PC-3 (cell line): Measurements from ENCODE around the gene SNRPA1.

ENCODE experiments used
- EZH2 ChIP-seq: fragments of 300-600 bp; sonication (generic); IDR thresholded peaks from one replicate; pipeline ENCODE4 v1.6.1; 2017; ENCODE audit warnings: antibody characterized with exemption, mild to moderate bottlenecking, low read length; ENCODE audit not compliant: unreplicated experiment
- EZH2phosphoT487 ChIP-seq: fragments of 300-600 bp; sonication (generic); IDR thresholded peaks from 2 replicates; pipeline ENCODE4 v1.6.1; 2018; ENCODE audit warnings: mild to moderate bottlenecking, antibody characterized with exemption, low read length, borderline replicate concordance
- TF ChIP-seq, protein P1 (sequence below): fragments of 300-600 bp; sonication (generic); conservative IDR thresholded peaks from 2 replicates; pipeline ENCODE4 v1.5.1; 2017; ENCODE audit warnings: antibody characterized with exemption, low read depth, mild to moderate bottlenecking, low read length

DNA sequence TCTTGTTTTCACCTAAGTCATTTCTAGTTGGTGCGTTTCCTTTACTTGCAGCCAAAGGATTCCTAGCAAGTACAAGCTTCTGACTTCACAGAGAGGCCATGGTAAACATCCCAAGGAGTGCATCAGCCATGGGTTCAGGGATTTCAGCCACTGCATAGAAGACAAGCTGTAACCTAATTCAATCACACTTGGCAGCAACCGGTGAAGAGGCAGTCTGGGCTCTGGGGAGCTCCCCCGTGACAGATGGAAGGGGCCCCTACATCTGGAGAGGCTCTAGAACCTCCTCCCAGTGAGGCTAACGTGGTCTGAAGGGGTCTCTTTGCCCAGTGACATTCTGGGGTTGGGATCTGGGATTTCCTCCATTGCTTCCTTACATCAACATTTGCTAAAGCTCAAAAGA lies 8.4 kb upstream of the SNRPA1 start:
- TF ChIP-seq, protein P1, sequence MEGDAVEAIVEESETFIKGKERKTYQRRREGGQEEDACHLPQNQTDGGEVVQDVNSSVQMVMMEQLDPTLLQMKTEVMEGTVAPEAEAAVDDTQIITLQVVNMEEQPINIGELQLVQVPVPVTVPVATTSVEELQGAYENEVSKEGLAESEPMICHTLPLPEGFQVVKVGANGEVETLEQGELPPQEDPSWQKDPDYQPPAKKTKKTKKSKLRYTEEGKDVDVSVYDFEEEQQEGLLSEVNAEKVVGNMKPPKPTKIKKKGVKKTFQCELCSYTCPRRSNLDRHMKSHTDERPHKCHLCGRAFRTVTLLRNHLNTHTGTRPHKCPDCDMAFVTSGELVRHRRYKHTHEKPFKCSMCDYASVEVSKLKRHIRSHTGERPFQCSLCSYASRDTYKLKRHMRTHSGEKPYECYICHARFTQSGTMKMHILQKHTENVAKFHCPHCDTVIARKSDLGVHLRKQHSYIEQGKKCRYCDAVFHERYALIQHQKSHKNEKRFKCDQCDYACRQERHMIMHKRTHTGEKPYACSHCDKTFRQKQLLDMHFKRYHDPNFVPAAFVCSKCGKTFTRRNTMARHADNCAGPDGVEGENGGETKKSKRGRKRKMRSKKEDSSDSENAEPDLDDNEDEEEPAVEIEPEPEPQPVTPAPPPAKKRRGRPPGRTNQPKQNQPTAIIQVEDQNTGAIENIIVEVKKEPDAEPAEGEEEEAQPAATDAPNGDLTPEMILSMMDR = no peak
- TF ChIP-seq EZH2phosphoT487 = no peak
- no peak for TF ChIP-seq EZH2
